HPDE6-E6E7 (cell line): Measurements from ENCODE around the gene LYST.

Experiments used
- DNase-seq: peaks from one replicate; pipeline ENCODE4 v3.0.0; 2011; ENCODE audit warnings: missing footprints; ENCODE audit errors: extremely low spot score

The LYST gene

GRCh38 chr1:235885655-235886262, 19.1 kb upstream of the LYST start:
- DNase-seq = no peak

DNA sequence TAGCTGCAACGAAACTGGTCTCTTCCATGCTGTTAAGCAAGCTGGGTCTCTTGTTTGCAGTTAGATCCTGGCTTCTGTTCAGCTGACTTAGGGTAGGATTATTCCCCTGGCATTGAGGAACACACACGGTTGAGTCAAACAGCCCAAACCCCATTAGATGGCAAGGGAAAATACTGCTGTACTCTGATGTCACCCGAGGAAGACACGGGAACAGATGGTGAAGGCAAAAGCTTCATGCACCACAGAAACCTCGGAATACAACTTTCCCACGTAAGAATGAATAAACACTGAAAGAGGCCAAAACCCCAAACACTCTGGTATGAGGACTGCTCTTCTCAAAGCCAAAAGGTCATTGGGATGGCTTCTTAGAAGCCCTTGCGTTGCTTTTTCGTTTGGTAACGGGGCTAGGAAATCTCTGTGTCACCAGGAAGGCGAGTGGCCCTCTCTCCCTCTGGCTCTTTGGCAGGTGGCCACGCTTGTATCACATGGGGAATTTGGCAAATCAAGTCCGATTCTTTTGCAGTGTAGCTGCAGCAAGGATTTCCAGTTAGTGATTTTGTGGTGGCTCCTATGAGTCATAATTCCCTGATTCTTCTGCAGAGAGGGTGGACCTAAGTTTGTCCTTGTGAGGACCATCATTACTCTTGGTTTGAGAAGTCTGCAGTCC, 16.7 kb upstream of the LYST start:
- DNase-seq = no peak

DNA sequence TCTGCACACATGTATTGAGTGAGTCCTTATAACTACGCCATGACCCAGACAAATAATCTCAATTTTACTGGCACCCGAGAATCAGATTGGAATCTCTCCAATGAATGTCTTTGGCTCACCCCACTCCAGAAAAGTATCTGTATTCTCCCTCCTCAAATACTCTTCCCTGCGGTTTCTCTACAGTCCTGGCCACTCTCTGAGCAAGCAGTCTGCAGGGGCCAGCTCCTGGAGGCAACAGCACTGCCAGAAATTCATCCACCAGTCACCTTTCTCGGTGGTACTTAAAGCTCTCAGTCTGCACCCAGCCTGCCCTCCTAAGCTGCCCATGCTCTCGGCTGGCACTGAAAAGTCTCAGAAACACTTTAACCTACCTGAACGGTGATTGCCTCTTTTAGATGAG, 16.1 kb upstream of the LYST start:
- DNase-seq = no peak

DNA sequence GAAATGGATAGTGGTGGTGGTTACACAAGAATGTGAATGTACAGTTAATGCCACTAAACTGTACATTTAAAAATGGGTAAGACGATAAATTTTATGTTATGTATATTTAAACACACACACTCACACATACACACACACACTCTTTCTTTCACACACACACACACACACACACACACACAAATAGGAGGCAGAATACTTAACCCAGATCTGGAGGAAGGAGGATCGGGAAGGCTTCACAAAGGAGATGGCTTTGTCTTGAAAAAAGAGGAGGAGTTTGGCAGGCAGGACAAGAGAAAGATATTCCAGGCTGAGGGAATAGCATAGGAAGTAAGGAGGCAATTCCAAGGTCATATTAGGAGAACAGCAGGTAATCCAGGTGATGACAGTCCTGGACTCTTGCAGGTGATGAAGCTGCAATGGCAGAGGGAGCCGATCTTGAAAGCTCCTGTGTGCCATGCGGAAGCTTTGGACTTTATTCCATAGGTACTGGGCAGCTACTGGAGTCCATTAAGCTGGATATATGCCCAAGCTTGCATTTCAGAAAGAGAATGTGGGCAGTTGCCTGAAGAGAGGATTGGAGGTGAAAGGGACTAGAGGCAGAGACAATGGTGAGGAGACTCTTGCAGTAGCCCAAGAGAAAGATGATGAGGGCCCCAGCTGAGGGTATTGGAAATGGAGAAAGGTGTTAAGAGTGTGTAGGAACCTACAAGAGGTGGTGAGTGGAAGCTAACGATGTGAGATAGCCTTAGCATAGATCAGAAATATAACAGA, 15.4 kb upstream of the LYST start:
- DNase-seq = no peak

DNA sequence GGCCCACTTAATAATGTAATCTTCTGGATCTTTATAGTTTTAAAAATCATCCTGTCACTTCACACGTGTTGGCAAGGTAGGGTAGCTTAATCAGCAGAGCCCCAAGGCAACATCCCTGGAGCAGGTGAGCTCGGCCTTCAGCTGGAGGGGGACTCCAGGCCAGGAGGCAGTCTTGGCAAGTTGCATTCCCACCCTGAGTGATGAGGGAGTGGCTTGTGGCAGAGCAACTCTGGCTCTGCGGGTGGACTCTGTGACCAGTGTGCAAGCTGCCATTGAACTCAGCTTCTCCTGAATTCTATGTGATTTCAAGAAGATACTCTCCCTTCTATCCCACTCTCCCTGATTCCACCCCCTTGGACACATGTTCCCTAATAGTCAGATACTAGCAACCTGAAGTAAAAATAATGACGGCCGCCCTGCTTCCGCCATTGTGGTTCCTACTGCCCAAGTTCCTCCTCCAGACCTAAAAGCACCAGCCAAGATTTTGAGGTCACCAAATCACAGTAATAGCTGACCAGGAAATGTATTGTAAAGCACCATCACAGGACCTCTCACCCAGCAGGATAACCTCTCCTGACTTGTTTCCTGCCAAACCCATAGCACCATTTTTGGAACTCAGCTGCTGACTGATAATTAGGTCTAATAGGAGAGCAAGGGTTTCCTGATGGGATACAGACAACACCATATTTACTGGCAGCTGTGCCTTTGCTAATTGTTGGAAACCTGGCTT, 11.5 kb upstream of the LYST start:
- no peak for DNase-seq

DNA sequence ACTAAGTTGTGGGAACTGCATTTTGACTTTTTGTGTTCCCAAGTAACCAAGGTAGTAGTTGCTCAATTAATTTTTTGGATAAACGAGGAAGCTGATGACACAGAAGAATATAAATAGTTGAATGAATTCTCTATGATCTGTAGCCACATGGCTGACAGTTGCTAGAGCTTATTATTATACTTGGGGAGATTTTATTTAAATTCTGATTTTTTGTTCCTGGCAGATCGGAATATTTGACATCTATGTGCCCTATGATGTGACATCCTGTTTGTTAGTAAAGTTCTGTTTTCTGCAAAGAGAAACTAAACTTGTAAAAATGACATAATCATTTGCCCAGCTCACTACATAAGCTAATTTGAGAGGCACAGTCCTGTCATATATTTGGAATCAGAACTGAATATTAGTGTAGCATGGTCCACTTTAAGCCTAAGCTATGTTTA, 9.7 kb upstream of the LYST start:
- no peak for DNase-seq

GRCh38 chr1:235875036-235875597, 8.4 kb upstream of the LYST start:
- no peak for DNase-seq

DNA sequence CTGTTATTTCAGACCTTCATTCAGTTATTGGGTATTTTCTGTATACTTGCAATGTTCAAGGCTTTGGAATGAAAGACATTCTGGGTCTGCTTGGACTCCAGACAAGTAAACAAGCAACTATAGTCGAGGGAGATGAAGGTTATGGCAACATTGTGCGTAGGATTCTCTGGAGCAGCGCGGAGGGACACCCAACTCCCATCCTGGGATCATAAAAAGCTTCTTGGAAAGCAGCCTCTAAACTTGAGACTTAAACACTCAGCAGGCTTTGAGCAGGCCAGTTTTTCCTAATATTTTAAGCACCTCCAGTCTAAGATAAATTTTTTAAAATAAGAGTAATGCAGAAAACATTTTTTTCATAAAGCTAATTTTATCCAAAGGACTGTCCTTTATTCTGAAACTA, 7.6 kb upstream of the LYST start:
- DNase-seq = no peak

GRCh38 chr1:235873571-235873970, 6.9 kb upstream of the LYST start:
- DNase-seq = no peak

DNA sequence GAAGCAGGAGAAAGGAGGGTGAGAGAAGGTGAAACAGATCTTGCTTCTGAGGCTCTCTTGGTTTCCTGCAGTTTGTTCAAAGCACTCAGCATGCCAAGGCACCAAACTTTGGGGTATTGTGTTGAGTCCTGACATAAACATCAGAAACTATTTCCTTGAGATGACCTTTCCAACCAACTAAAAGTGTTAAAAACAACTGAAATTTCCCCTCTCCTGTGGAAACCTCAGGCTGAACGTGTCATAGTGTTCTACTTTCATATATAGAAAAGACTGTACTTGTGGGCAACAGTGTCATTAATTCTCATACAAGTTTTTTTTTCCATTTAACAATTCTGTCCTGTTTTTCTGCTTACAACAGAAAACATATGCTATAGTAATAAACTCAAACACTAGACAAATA, 6.3 kb upstream of the LYST start:
- DNase-seq = no peak

- DNase-seq = no peak
Observed at GRCh38 chr1:235872270-235872669, 5.6 kb upstream of the LYST start.

DNA sequence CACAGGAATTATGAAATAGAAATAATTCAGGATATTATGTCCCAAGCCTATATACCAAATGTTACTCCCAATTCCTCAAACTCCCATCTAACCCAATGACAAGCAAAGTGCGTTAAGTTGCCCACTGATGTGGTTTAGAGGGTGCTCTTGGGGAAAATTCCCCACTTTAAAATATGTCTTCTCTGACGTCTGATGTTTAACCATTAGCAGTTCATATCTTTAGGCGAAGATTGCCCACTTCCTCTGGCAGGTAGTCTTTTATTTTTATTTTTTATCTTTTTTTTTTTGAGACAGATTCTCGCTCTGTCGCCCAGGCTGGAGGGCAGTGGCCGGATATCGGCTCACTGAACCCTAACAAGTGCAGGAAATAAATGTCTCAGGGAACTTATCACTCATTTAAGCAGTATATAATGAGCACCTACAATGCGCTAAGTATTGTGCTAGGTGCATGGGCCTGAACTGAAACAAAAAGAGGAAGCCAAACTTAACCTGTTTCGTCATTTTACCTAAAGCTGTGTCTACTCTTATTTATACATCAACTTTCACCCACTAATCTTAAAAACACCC, 1.3 kb upstream of the LYST start:
- no peak for DNase-seq

DNA sequence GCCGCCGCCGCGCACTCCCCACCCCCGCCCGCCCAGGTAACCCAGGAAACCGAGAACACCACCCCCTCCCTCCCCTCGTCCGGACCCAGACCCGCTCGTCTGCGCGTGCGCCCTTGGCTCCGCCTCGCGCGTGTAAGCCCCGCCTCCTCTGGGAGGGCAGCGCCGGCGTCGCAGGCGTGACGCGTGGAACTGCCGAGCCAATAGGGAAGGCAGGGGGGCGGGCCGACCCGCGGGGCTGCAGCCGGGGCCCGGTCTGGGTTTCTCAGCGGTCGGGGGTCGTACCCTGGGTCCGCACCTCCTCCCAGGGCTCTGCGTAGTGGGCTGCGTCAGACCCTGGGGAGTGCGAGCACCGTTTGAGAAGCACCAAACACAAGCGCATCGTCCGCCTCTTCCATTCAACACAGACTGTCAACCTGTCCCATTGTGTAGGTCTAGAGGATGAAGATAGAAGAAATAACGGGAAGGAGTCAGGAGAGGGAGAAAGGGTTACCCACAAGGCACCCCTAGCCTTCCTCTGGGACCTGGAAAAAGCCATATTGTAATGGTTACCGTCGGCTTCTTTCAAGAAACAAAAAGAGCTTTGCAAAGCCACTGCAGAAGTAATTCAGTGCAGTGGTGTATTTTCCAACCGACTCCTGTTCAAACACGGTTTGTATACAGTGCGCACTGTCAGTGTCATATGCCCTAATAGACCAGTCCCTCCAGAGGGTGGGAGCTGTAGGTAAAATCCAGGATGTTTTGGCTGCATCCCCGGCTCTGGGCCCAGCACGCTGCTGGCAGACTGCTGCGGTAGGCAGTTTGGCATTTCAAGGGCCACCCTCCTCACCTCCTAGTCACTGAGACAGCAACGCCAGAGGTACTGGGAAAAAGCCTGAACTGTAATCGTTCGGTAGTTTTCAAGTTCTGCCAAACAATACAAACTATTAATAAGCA, 473 bp upstream of the LYST start:
- DNase-seq = peak; percentile 91

GRCh38 chr1:235865565-235866204, 1.0 kb downstream of the LYST start:
- DNase-seq = no peak

- DNase-seq = no peak
Observed at GRCh38 chr1:235864931-235865525, 1.7 kb downstream of the LYST start.

- DNase-seq = no peak
Observed at GRCh38 chr1:235864469-235864868, 2.2 kb downstream of the LYST start.

- DNase-seq = no peak
Observed at GRCh38 chr1:235863699-235864093, 3.0 kb downstream of the LYST start.

GRCh38 chr1:235861857-235862256, 4.8 kb downstream of the LYST start:
- DNase-seq = no peak

GRCh38 chr1:235860829-235861228, 5.9 kb downstream of the LYST start:
- DNase-seq = no peak

DNA sequence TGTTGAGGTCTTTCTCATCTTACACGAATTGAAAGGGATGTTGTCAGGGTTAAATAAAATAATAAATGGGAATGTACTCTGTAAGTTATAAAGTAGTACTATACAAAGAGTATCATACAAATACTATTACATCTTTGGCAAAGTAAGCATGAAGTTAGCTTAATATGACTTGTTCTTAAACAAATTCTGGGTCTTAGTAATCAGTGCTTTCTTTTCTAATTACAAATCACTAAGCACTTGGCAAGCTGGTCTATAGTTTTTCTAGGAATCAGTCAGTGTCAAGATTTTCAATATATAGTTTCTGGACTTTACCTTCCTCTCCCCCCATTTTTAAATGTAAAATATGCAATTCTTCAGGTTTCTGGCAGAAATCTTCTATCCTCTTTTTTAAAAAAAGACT, 6.9 kb downstream of the LYST start:
- DNase-seq = no peak
